Fibroblast of lung (primary cell): ENCODE measurements around the gene HAAO. TPM values are rescaled to one million over a fixed set of nuclear protein-coding genes. Genes with fewer than 3 reads are reported as not detected.

Source experiments
- DNase-seq, 2 donors: peaks; one replicate each; pipeline versions ENCODE4 v3.0.0 to v3.0.0-alpha.2; 2010; ENCODE audit warnings: low read depth in 2 of 2
- H2AFZ ChIP-seq: 2 replicates; pipeline ENCODE4 v1.5.1; 2012; ENCODE audit warnings: low read length, control low read depth, inconsistent platforms
- H3K27ac ChIP-seq: 2 replicates; pipeline ENCODE4 v1.5.1; 2011; ENCODE audit warnings: low read length, control low read depth; ENCODE audit not compliant: insufficient read depth
- H3K27me3 ChIP-seq: 2 replicates; pipeline ENCODE4 v1.5.1; 2011; ENCODE audit warnings: mild to moderate bottlenecking, low read length; ENCODE audit not compliant: control insufficient read depth, insufficient read depth
- H3K36me3 ChIP-seq: 2 replicates; pipeline ENCODE4 v1.5.1; 2011; ENCODE audit warnings: low read length; ENCODE audit not compliant: control insufficient read depth, insufficient read depth
- H3K4me1 ChIP-seq: 2 replicates; pipeline ENCODE4 v1.5.1; 2011; ENCODE audit warnings: low read length; ENCODE audit not compliant: control insufficient read depth, insufficient read depth; ENCODE audit errors: extremely low read depth
- H3K4me2 ChIP-seq: 2 replicates; pipeline ENCODE4 v1.5.1; 2011; ENCODE audit warnings: low read length, control low read depth; ENCODE audit not compliant: insufficient read depth; ENCODE audit errors: extremely low read depth
- H3K4me3 ChIP-seq, 4 experiments: fragments of 200-600 bp in 1 of 4; sonication (generic) in 1 of 4; replicated peaks in 1 of 4; 2 replicates each; pipeline ENCODE4 v1.5.1; 2011 to 2016; ENCODE audit warnings: low read length in 4 of 4, low read depth in 3 of 4, mild to moderate bottlenecking in 3 of 4, control low read depth in 2 of 4, inconsistent platforms in 1 of 4, mixed read lengths in 1 of 4; ENCODE audit not compliant: insufficient read depth in 1 of 4; ENCODE audit errors: control extremely low read depth in 1 of 4
- H3K79me2 ChIP-seq: 2 replicates; pipeline ENCODE4 v1.5.1; 2012; ENCODE audit warnings: mild to moderate bottlenecking, low read length, inconsistent platforms; ENCODE audit not compliant: control insufficient read depth, insufficient read depth
- H3K9ac ChIP-seq: 2 replicates; pipeline ENCODE4 v1.5.1; 2011; ENCODE audit warnings: mild to moderate bottlenecking, low read length, control low read depth; ENCODE audit not compliant: insufficient read depth
- H3K9me3 ChIP-seq: 2 replicates; pipeline ENCODE4 v1.5.1; 2012; ENCODE audit warnings: low read depth, low read length; ENCODE audit not compliant: control insufficient read depth, insufficient read depth
- H4K20me1 ChIP-seq: 2 replicates; pipeline ENCODE4 v1.5.1; 2011; ENCODE audit warnings: low read length; ENCODE audit not compliant: control insufficient read depth, insufficient read depth; ENCODE audit errors: extremely low read depth
- EZH2 ChIP-seq: IDR thresholded peaks from 2 replicates; pipeline ENCODE4 v1.5.1; 2012; ENCODE audit warnings: low read length, control low read depth, mild to moderate bottlenecking; ENCODE audit errors: missing control alignments
- polyA plus RNA-seq, 2 donors: library from polyadenylated mRNA; depleted of rRNA in 1 of 2; stranded (reverse) in 1 of 2; unstranded in 1 of 2; fragments of >200 nt; gene quantifications; 2 replicates each; pipeline ENCODE4 v1.2.1, GENCODE V29; 2011 to 2012; ENCODE audit warnings: missing spikeins in 1 of 2
- total RNA-seq: library from RNA; depleted of rRNA; stranded (reverse); fragments of >200 nt; gene quantifications from 2 replicates; pipeline ENCODE4 v1.2.1, GENCODE V29; 2014
- TF ChIP-seq, protein P1 (sequence below), 2 donors: IDR thresholded peaks in 1 of 2; conservative IDR thresholded peaks in 1 of 2; 1 replicate in 1 of 2; 2 replicates in 1 of 2; pipeline ENCODE4 v1.5.1; 2011 to 2012; ENCODE audit warnings: low read length in 2 of 2, control low read depth in 1 of 2, inconsistent platforms in 1 of 2, low read depth in 1 of 2, mild to moderate bottlenecking in 1 of 2

The HAAO gene
- total and polyA plus RNA-seq, 2 donors (not counting 1 experiment from before 2014, with no cell fraction given) = 0.58 to 4.1 TPM

DNA sequence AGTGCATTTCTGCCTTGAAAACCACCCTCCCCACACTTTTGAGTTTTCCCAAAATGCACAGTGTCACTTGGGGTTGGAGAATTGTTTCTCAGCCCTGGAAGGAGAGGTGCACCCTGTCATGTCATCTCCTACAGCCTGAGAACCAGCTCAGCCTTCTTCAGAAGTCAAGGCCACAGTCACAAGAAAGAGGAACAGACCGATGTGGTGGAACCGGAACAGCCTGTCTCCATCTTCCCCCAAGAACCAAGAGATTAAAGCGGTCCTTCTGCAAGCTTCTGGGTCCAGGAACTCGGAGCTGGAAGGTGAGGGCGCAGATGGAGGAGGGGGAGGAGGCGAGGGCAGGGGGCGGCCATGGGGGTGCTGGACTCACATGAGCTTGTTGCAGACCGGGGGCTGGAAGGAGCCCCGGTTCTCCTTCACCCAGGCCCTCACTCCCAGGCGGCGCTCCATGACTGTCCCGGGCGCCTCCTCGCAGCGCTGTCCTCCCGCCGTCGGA, 248 bp downstream of the HAAO start:
- Histone ChIP-seq H3K4me3 (peak overlapping the region; percentile 21 to 51 (median 40)), H3K9me3 (no peaks in the 10 kb centered on the region), H3K4me1 (no peaks in the 10 kb centered on the region), H3K9ac (no peak overlapping the region), H3K4me2 (peak overlapping the region; percentile 59), H3K27me3 (peaks cover 16% of the 10 kb centered on the region), H4K20me1 (no peaks in the 10 kb centered on the region), H3K27ac (no peak overlapping the region), H3K36me3 (no peaks in the 10 kb centered on the region), H2AFZ (no peak overlapping the region), H3K79me2 (no peaks in the 10 kb centered on the region)
- TF ChIP-seq, protein P1, sequence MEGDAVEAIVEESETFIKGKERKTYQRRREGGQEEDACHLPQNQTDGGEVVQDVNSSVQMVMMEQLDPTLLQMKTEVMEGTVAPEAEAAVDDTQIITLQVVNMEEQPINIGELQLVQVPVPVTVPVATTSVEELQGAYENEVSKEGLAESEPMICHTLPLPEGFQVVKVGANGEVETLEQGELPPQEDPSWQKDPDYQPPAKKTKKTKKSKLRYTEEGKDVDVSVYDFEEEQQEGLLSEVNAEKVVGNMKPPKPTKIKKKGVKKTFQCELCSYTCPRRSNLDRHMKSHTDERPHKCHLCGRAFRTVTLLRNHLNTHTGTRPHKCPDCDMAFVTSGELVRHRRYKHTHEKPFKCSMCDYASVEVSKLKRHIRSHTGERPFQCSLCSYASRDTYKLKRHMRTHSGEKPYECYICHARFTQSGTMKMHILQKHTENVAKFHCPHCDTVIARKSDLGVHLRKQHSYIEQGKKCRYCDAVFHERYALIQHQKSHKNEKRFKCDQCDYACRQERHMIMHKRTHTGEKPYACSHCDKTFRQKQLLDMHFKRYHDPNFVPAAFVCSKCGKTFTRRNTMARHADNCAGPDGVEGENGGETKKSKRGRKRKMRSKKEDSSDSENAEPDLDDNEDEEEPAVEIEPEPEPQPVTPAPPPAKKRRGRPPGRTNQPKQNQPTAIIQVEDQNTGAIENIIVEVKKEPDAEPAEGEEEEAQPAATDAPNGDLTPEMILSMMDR (conservative IDR thresholded peaks at IDR 0.05 in 1 of 2, IDR thresholded peaks at IDR 0.05 in 1 of 2; ENCODE audit: low read depth in 1 of 2, low read length in 2 of 2) = no peak
- no peak for TF ChIP-seq EZH2
- DNase-seq = no peak

DNA sequence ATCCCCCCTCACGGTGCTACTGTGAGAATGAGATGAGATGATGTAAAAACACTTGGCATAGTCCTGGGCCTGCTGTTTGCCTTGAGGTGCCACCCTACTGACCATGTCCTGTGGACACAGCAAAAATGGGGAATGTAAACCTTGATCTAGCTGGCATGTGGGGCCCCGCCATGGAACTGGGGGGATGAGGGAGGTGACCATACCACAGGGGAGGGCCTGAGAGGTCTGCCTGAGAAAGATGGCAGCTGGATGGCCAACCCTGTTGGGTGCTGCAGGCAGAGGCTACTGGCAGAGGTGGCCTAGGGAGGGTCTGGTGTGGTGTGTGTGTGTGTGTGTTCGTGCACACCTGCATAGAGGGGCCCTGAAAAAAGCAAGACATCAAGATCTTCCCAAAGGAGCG, 777 bp downstream of the HAAO start:
- Histone ChIP-seq H3K36me3 (no peaks in the 10 kb centered on the region), H4K20me1 (no peaks in the 10 kb centered on the region), H3K79me2 (no peaks in the 10 kb centered on the region), H3K9me3 (no peaks in the 10 kb centered on the region), H3K4me3 (no peak overlapping the region), H3K4me2 (no peak overlapping the region), H3K4me1 (no peaks in the 10 kb centered on the region), H3K27ac (no peak overlapping the region), H2AFZ (no peak overlapping the region), H3K9ac (no peak overlapping the region), H3K27me3 (peaks cover 16% of the 10 kb centered on the region)
- DNase-seq = no peak
- TF ChIP-seq, protein P1 (conservative IDR thresholded peaks at IDR 0.05 in 1 of 2, IDR thresholded peaks at IDR 0.05 in 1 of 2; ENCODE audit: low read depth in 1 of 2, low read length in 2 of 2) = no peak
- no peak for TF ChIP-seq EZH2

DNA sequence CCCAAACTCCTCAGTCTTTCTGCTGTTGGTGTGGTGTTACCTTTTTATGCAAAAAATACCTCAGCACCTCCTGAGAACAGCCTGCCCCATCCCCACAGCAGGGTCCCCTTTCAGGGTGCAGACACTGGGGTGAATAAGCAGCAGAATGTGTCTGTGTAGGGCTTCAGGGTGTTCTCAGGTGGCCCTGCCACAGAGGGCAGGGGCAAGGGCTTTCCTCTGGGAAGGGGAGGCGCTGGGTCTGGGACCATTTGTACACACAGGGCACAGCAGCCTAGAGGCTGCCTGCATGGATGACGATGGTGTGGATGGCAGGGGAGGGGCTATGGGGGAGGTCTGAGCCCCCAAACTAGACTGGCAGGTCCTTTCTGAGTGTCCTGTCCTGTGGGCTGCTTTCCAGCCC, 2.6 kb downstream of the HAAO start:
- H3K4me1 ChIP-seq = no peaks in the 10 kb centered on the region
- no peaks in the 10 kb centered on the region for H3K79me2 ChIP-seq
- no peak overlapping the region for H2AFZ ChIP-seq
- H3K36me3 ChIP-seq = no peaks in the 10 kb centered on the region
- H3K4me2 ChIP-seq = no peak overlapping the region
- no peak overlapping the region for H3K27ac ChIP-seq
- peaks cover 16% of the 10 kb centered on the region for H3K27me3 ChIP-seq
- DNase-seq = no peak
- H3K9me3 ChIP-seq = no peaks in the 10 kb centered on the region
- no peak overlapping the region for H3K9ac ChIP-seq
- H4K20me1 ChIP-seq = no peaks in the 10 kb centered on the region
- no peak overlapping the region for H3K4me3 ChIP-seq
- TF ChIP-seq EZH2 = no peak
- TF ChIP-seq, protein P1 (conservative IDR thresholded peaks at IDR 0.05 in 1 of 2, IDR thresholded peaks at IDR 0.05 in 1 of 2; ENCODE audit: low read depth in 1 of 2, low read length in 2 of 2) = no peak
